Measurements from ENCODE around the gene VAMP1. TPM values are rescaled to one million over a fixed set of nuclear protein-coding genes. Genes with fewer than 3 reads are reported as not detected.
"Not testable (repeated sequence)": the region's sequence is repeated elsewhere in the genome, so short reads cannot be mapped to it uniquely, and the experiment has no call there.

Gene VAMP1
- total and polyA plus RNA-seq, 9 of the 15 experiments (the other 6 are each of a cell fraction or from before 2014, with no cell fraction given): 0.76 to 13.2 (median 4.2) TPM

GRCh38 chr12:6490673-6491072 lies 20.2 kb upstream of the VAMP1 start:
- in situ Hi-C loops (cut with MboI); H4K20me1 ChIP-seq (replicated peaks; ENCODE audit: control insufficient read depth, insufficient read depth, low read length); H3K9me1 ChIP-seq (ENCODE audit: control insufficient read depth, insufficient read depth, low read length); H3K9ac ChIP-seq (ENCODE audit: insufficient read depth in 1 of 2, low read depth in 2 of 2, low read length in 2 of 2); H3K27ac ChIP-seq (ENCODE audit: extremely low read depth, low read depth, low read length); H3K27me3 ChIP-seq (ENCODE audit: control insufficient read depth in 2 of 2, insufficient read depth in 2 of 2, low read length in 2 of 2); H3K4me3 ChIP-seq; H3K9me3 ChIP-seq (replicated peaks; ENCODE audit: control insufficient read depth, insufficient read depth, low read depth, low read length); H2AFZ ChIP-seq (ENCODE audit: low read depth, low read length); ATAC-seq; BruUV-seq (replicated peaks); H3K4me2 ChIP-seq (ENCODE audit: insufficient read depth, low read length); intact Hi-C loops (cut with micrococcal nuclease); POLR2A ChIA-PET; DNase-seq (ENCODE audit: extremely low read depth in 1 of 4, low spot score in 3 of 4); FAIRE-seq: not testable (repeated sequence)
- Histone ChIP-seq H3K36me3 (ENCODE audit: control insufficient read depth, insufficient read depth, low read length) (peaks cover 16% of the 10 kb centered on the region), H3K4me1 (replicated peaks in 1 of 2; ENCODE audit: control insufficient read depth in 2 of 2, insufficient read depth in 2 of 2, low read length in 2 of 2) (peaks cover 0 to 13% of the 10 kb centered on the region in 2 experiments; a peak in 3 of 5 replicates), H3K79me2 (ENCODE audit: control insufficient read depth, insufficient read depth, low read length) (peaks cover 28% of the 10 kb centered on the region)
- 100% methylated on average over 1 of the region's 1 CpG for WGBS (ENCODE audit: insufficient coverage, low coverage, missing lambda C conversion rate)
- CTCF ChIA-PET (ENCODE audit: low intra/inter-chr PET ratio): interaction anchor here (0.6 kb wide), 1 partner anchor 24 kb away, joined by 4 read pairs; no protein-coding TSS in a partner anchor

GRCh38 chr12:6489449-6489848 lies 19.0 kb upstream of the VAMP1 start:
- H3K4me1 ChIP-seq (replicated peaks in 1 of 2; ENCODE audit: control insufficient read depth in 2 of 2, insufficient read depth in 2 of 2, low read length in 2 of 2): peaks cover 0 to 4% of the 10 kb centered on the region in 2 experiments; a peak in 1 of 5 replicates
- H3K27me3 ChIP-seq (ENCODE audit: control insufficient read depth in 2 of 2, insufficient read depth in 2 of 2, low read length in 2 of 2): no peaks in the 10 kb centered on the region
- FAIRE-seq (no peak), DNase-seq (ENCODE audit: extremely low read depth in 1 of 4, low spot score in 3 of 4) (no peak), ATAC-seq (no peak)
- H3K9me3 ChIP-seq (replicated peaks; ENCODE audit: control insufficient read depth, insufficient read depth, low read depth, low read length): no peaks in the 10 kb centered on the region
- H4K20me1 ChIP-seq (replicated peaks; ENCODE audit: control insufficient read depth, insufficient read depth, low read length): no peaks in the 10 kb centered on the region
- peaks cover 7% of the 10 kb centered on the region; the same call in 2 of the 3 replicates for H3K36me3 ChIP-seq (ENCODE audit: control insufficient read depth, insufficient read depth, low read length)
- H3K27ac ChIP-seq (ENCODE audit: extremely low read depth, low read depth, low read length): no peak overlapping the region
- CTCF ChIA-PET (ENCODE audit: low intra/inter-chr PET ratio): no interaction called here
- no peak overlapping the region for H3K4me3 ChIP-seq
- in situ Hi-C loops (cut with MboI): no loop called here
- H3K79me2 ChIP-seq (ENCODE audit: control insufficient read depth, insufficient read depth, low read length): peaks cover 15% of the 10 kb centered on the region
- H2AFZ ChIP-seq (ENCODE audit: low read depth, low read length): no peak overlapping the region
- H3K9me1 ChIP-seq (ENCODE audit: control insufficient read depth, insufficient read depth, low read length): no peaks in the 10 kb centered on the region
- POLR2A ChIA-PET: no interaction called here
- H3K4me2 ChIP-seq (ENCODE audit: insufficient read depth, low read length): no peak overlapping the region
- no peak overlapping the region for H3K9ac ChIP-seq (ENCODE audit: insufficient read depth in 1 of 2, low read depth in 2 of 2, low read length in 2 of 2)
- 17% methylated on average over 1 of the region's 4 CpGs for WGBS (ENCODE audit: insufficient coverage, low coverage, missing lambda C conversion rate)
- intact Hi-C loops (cut with micrococcal nuclease): no loop called here
- no TSS peak for BruUV-seq (replicated peaks)
- no peak for TF ChIP-seq KAT8 (IDR thresholded peaks at IDR 0.05; ENCODE audit: low read depth)
- TF ChIP-seq ZBTB26 (CRISPR knock-in tag; IDR thresholded peaks at IDR 0.05): no peak
- TF ChIP-seq ELF2 (CRISPR knock-in tag; IDR thresholded peaks at IDR 0.05): no peak
- TF ChIP-seq GMEB1 (CRISPR knock-in tag; IDR thresholded peaks at IDR 0.05): no peak
- TF ChIP-seq HCFC1 (IDR thresholded peaks at IDR 0.05; ENCODE audit: low read depth, low read length): no peak
- TF ChIP-seq NR0B1 (IDR thresholded peaks at IDR 0.05; ENCODE audit: partially characterized antibody): no peak
- no peak for TF ChIP-seq ZNF699 (CRISPR knock-in tag; IDR thresholded peaks at IDR 0.05; ENCODE audit: insufficient replicate concordance)
